Adrenal gland (tissue), 5 donors: Measurements from ENCODE around the gene WDR38.

Experiments
- POLR2A ChIP-seq, 2 donors: fragments of 450-650 bp; IDR thresholded peaks; one replicate each; pipeline ENCODE4 v1.6.1; 2017; ENCODE audit warnings: antibody characterized with exemption in 2 of 2, mild to moderate bottlenecking in 2 of 2, moderate library complexity in 1 of 2
- TF ChIP-seq, protein P1 (sequence below), 6 experiments: fragments of 450-650 bp in 4 of 6; fragments of 200-600 bp in 2 of 6; sonication (generic) in 1 of 6; IDR thresholded peaks; 1 replicate in 5 of 6; 2 replicates in 1 of 6; pipeline versions ENCODE4 v1.5.1 to v1.8.0; 2016 to 2021; ENCODE audit warnings: antibody characterized with exemption in 6 of 6, mild to moderate bottlenecking in 2 of 6, moderate library complexity in 1 of 6
- donor health status: DM: no; HTN: no; CAD: no.

DNA sequence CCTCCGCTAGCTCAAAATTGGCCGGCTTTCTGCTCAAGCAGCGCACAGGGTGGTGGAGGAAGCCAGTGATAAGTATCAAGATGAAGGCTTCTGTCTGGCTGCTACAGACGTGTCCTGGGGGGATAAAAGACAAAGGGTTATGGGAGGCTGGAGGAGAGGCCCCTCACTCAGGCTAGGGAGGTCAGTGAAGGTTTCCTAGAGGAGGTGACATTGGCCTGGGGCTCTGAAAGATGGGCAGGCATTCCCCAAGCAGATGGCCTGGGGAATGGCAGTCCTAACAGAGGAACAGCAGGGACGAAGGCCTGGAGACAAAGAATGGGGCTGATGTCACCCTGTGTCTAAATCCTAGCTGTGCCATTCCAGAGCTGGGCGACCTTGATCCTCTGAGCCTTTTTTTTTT lies 44.0 kb upstream of the WDR38 start:
- no peak for TF ChIP-seq POLR2A (IDR thresholded peaks at IDR 0.05)
- TF ChIP-seq, protein P1, sequence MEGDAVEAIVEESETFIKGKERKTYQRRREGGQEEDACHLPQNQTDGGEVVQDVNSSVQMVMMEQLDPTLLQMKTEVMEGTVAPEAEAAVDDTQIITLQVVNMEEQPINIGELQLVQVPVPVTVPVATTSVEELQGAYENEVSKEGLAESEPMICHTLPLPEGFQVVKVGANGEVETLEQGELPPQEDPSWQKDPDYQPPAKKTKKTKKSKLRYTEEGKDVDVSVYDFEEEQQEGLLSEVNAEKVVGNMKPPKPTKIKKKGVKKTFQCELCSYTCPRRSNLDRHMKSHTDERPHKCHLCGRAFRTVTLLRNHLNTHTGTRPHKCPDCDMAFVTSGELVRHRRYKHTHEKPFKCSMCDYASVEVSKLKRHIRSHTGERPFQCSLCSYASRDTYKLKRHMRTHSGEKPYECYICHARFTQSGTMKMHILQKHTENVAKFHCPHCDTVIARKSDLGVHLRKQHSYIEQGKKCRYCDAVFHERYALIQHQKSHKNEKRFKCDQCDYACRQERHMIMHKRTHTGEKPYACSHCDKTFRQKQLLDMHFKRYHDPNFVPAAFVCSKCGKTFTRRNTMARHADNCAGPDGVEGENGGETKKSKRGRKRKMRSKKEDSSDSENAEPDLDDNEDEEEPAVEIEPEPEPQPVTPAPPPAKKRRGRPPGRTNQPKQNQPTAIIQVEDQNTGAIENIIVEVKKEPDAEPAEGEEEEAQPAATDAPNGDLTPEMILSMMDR (IDR thresholded peaks at IDR 0.05): no peak
